Measurements from ENCODE around the gene SDK2.
A peak's percentile ranks its signal among the peaks of the same experiment; 100 is the strongest.
"Not testable (repeated sequence)": the region's sequence is repeated elsewhere in the genome, so short reads cannot be mapped to it uniquely, and the experiment has no call there.

The SDK2 gene

DNA sequence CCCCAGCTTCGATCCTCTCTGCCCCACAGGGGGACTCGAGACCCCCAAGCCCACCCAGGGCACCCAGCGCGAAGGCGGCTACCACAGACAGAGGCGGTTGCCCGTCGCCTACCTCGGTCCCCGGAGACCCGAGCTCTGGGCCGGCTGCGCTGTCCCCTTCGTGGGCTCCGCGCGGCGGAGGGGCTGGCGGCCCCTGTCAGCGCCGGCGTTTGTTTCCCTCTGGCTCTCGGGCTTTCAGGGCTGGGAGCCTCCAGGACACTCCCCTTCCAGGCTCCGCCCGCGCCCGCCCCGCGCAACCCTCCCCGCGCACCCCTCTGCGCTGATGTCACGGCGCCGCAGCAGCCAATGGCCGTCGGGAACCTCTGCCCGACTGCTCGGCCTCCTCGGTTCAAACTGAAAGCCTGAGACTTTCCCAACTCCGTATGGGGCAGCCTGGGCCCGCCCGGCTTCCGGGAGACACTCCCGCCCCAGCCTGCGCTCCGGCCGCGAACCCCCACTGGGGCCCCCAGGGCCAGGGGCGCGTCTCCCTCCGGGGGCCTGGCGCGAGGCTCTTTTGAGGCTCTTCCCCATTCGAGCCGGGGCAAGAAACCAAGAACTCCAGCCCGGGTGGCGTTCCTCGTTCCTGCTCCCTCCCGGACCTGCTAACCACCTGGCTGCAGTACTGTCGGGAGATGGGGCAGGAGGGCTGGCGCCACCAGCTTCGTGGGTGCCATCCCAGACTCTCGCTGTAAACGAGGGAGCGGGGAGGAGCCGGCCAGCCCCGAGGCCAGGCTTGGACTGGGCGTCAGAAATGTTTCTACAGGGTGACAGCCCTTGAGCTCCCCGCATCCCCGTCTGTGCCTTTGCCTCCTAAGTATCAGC lies 332.2 kb downstream of the SDK2 start, which contains the start of gene CDC42EP4:
Gene CDC42EP4 (minus strand): TSS at position 221 of the 861 bp plus-strand sequence. CDS start 25,501 bp downstream, outside the sequence.
- DNase-seq, result peak; percentile 85

DNA sequence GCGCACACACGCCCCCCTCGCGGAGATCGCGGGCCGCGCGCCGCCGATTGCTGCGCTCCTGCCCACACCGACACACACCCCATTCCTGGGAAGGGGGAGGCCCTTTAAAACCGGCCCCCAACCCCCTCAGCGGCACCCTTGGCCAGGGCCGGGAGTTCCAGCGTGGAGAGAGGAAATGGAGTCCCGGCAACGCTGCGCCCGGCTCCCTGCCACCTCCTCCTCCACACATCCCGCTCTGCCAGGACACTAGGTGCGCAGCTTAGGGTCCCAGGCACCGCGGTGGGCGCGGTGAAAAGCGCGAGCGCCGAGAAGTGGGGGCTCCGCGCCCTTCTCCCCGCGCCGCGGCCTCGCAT lies 332.8 kb downstream of the SDK2 start:
- DNase-seq, result no peak

DNA sequence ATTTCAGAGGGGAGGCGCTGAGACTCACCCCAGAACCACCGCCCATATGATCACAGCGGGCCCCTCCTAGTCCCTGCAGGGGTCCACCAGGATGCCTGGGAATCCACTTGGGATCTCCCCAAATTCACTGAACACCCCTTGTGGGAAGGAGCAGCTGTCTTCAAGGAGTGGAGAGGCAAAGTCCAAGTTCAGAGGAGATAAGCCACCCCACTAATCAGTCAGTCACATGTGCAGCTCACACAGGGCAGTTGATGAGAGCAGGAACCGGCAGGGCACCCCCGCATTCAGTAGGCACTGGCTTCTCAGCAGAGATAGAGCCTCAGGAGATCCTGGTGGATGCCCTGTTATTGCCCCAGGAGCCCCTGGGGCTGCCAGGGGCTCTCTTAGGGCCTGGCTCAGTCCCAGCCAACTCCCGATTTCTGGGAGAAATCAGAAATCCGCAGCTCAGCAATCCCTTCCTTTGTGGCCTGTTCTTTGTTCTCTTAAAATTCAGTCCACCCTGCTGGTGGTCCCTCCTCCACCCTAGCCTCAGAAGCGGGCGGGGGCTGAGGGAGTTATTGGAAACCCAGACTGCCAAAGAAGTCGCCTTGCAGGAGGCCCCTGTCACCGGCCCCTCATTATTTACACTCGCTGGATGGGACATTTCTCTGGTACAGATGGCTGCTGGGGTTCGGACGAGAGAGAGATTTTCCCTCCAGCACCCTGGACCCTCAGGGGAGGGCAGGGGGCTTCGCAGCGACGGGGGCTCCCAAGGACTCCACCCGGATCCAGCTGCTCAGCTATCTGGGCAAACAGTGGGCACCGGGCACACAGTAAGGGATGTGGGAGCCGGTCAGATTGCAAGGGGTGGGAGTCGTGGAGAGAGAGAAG lies 334.3 kb downstream of the SDK2 start:
- DNase-seq, result no peak

DNA sequence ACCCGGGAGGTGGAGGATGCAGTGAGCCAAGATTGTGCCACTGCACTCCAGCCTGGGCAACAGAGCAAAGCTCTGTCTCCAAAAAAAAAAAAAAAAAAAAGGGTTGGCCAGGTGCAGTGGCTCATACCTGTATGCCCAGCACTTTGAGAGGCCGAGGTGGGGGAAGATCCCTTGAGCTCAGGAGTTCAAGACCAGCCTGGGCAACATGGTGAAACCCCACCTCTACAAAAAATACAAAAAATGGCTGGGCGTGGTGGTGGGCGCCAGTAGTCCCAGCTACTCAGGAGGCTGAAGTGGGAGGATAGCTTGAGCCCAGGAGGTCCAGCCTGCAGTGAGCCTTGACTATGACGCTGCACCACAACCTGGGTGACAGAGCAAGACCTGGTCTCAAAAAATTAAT lies 335.3 kb downstream of the SDK2 start:
- not testable (repeated sequence) for DNase-seq

DNA sequence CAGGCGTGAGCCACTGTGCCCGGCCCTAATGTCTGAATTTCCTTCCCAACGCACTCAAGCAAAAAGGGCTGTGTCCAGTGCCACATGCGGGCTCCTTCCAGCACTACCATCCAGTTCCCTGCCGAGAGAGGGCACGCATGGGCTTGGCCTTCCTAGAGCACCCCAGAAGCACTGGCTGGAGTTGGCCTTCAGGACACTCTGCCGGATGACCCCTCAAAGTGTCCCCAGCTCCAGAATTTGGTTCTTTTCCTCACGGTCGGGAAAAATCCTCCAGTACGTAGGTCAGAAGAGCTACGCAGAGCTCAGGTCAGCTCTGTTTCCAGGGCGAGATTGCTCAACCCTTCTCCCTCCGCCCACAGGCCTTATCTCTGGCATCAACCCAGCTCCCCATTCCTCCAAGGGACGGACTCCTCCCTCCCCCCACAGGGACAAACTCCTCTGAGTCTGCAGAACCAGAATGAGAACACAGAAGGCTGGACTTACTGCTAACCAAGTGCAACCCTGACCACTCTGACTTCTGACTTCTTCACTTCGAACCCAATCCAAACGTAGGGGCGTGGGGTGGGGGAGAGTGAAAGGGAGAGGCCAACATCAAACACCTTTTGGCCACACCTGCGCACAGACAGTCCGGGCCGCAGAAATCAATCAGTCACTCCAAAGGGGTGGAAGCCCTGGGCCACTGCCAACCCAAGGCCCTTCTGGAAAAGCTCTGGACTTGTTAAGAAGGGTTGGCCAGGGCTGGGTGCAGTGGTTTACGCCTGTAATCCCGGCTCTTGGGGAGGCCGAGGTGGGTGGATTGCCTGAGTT lies 336.0 kb downstream of the SDK2 start:
- DNase-seq, result no peak

DNA sequence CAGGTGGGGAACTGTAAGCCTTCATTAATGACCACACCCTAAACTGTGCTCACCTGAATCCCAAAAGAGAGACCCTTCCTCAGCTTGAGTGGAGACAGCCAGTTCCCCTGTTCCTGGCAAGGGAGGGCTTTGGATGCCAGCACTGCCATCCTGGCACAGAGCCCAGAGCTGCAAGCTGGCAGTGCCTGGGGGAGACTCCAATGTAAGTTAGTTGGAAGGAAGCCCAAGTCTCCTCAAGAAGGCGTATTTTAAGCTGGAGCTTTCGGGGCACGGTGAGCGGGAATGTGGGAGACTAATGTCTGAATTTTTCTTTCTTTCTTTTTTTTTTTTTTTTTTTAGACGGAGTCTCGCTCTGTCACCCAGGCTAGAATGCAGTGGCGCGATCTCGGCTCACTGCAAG lies 337.1 kb downstream of the SDK2 start:
- no peak for DNase-seq

DNA sequence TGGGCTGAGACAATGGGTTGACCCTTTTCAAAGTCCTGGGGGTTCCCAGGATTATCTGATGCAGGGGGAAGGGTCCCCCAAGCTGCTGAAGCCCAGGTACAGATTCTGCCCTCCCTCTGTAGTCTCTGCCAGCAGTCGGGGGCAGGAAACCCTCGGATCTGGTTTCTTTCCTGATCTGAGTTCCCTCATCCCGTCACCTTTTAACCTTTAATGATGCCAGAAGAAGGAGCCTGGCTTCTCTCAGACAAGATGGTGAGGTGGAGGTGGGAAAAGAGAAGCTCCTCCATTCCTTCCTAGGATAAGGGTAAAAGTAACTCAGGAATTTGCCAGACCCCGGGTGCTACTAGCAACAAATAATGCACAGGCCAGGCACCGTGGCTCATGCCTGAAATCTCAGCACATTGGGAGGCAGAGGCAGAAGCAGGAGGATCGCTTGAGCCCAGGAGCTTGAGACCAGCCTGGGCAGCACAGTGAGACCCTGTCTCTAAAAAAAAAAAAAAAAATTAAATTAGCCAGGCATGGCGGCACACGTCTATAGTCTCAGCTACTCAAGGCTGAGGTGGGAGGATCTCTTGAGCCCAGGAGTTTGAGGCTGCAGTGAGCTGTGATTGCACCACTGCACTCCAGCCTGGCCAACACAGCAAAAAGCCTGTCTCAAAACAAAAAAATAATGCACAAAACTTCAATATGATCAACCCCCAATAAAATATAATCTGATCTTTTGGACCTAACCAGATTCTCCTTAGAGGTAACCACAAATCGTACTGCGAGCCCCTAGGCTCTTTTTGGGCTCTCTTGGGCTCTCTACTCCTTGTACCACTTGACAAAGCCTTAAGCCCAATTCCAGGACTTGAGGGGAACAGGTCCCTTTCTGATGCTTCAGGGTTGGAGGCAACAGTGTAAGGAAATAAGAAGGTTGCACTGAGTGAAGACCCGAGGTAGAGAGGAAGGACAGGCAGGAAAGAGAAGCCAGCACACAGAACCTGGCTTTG lies 338.1 kb downstream of the SDK2 start:
- DNase-seq, result no peak

DNA sequence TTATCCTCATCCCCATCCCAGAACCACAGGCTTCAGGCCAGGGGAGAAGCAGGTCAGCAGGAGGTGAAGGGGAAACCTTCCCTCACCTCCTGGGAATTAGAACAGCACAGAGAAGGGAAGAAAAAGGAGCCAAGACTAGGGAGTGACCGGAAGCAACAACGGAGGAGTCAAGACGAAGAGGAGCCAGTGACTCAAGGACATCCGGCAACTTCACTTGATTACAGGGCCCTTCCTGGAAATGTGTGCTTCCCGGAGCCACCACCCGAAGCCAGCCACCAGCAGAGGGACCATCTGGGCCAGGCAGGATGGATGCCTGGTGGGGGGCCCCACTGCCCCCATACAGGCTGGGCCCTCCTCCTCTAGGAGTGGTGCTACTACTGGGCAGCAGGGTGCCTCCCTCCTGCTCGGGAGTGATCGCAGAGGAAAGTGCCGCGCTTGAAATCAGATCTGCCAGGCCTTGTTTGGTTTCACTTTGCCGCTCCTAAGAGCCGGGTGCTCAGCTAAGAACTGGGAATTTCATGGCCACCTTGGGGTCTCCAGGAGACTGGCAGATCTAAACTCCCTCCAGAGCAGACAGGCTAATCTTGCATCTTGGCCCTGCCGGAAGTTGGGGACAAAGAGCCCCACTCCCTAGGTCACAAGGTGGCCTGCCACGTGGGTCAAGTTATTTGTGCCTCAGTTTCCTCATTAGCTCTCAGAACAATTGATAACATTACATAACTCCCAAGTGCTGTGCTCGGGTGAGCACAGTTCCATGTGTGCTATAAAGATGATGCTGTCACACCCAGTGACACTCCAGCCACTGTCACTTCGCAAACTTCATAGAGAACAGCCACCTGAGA lies 339.1 kb downstream of the SDK2 start:
- no peak for DNase-seq

DNA sequence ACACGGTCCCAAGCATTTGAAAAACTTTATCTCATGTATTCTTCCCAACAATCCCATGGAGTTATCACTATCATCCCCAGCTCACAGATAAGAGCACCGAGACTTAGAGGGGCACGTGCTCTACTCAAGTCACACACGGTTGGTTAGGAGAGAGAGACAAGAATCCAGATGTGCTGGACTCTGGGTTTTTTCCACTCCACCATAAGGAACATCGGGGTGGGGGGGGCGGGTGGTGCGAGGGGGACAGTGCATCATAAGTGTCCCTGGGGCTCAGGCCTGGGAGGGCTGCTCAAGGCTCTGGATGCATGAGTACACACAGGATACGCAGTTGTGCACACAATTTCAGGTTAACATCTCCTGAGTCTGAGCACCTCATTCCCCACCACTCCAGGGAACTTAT lies 339.8 kb downstream of the SDK2 start:
- no peak for DNase-seq

DNA sequence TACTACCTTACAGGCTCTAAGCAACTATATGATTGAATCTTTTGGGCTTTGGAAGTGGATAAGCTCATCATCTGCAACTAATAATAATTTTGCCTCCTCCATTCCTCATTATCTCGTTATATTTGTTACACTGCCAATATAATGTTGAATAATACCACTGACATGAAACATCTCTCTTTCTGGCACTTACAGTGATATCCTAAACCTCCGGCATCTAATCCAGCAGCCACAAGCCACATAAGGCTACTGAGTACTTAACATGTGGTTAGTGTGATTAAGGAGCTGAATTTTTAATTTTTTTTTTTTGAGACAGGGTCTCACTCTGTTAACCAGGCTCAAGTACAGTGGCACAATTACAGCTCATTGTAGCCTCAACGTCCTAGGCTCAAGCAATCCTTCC lies 342.1 kb downstream of the SDK2 start:
- DNase-seq, result no peak

DNA sequence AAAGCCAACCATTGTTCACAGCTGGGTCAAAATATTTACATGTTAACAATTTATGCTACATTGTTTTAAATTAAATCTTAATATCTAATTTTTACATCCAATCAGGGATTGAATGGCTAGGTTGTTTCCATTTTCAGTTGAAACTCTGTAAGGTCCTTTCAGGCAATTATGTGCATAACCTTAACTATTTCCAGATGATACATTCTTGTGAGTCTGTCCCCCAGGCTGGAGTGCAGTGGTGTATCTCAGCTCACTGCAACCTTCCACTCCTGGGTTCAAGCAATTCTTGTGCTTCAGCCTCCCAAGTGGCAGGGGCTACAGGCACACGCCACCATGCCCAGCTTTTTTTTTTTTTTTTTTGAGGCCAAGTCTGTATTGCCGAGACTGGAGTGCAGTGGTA lies 342.9 kb downstream of the SDK2 start:
- no peak for DNase-seq

DNA sequence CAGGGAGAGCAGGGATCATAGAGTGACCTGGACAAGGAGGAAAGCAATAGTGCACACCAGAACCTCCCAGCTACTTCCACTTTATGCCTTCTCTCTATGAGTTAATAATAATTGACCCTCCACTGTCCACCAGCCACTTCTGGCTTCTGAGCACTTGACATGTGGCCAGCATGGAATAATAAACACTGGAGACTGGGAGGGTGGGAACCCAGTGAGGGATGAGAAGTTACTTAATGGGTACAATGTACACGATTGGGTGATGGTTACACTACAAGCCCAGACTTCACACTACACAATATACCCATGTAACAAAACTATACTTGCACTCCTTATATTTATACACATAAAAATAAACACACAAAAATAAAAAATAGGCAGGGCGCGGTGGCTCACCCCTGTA lies 343.9 kb downstream of the SDK2 start:
- DNase-seq, result no peak

DNA sequence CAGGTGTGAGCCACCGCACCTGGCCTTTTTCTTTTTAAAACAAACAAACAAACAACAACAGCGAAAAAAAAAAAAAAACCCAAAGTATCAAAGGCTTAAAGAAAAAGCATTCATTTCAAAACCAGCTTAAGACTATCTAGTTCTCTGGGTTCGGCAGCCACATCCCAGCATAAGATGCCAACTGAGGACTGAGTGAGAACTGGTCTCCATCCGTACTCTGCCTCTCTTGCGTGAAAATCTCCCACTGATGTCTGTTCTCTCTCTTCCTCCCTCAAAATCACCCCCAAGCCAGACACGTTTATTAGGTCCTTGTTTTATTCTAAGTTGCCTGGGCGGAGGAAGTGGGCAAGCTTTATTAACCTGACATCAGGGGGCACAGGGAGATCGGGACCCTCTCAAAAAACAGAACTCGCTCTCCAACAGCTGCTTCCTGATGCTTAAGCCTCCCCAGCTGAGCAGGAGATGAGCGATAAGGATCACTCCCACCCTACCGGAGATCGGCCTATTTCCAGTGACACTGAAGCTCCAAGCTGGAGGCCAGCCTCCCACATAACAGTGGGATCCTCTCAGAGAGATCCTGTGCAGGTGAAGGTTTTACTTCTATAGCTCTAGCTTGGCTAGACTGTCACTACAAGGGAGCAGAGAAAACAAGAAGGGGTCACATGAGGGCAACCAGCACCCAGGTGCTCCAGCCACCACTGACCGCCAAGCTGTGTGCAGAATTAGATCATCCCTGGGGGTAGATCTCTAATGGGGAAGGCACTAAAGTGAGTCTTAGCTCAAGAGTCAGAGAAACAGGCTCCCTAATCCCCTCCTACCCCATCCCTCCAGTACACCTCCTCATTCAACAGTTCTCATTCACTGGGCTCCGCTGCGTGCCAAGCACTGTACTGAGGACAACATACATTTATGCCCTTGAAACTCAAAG lies 346.0 kb downstream of the SDK2 start:
- DNase-seq, result no peak

DNA sequence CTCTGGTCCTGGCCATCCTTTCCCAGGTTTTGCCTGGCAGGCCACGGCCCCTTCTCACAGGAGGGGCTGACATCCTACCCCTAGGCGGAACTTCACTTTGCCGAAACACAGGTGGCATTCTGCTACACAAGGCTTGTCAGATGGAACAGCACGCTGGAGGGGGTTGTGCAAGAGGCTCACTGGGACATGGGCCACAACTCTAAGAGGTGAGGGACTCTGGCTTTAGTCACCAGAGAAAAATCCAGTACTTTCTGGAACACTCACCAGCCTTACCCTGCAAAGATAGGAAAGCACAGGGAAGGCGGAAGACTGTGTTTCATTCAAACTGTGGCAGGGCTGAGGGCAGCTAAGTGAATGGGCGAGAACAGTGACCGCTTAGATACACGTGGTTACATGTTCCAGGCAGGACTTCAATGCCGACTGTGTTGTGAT lies 350.7 kb downstream of the SDK2 start:
- DNase-seq, result no peak

DNA sequence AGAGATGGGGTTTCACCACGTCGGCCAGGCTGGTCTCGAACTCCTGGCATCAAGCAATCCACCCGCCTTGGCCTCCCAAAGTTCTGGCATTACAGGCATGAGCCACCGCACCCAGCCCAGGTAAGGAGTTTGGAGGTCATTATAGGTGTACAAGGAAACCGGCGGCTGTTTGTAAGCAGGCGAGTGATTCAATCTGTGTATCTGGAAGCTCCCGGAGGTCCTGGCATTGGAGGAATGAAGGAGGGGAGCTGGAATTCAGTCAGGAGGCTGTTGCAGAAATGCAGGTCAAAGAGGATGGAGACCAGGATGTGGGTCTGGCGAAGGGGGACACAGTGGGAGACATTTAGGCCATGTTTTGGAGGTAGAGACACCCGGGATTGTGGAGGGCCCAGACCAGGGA lies 351.2 kb downstream of the SDK2 start:
- no peak for DNase-seq

DNA sequence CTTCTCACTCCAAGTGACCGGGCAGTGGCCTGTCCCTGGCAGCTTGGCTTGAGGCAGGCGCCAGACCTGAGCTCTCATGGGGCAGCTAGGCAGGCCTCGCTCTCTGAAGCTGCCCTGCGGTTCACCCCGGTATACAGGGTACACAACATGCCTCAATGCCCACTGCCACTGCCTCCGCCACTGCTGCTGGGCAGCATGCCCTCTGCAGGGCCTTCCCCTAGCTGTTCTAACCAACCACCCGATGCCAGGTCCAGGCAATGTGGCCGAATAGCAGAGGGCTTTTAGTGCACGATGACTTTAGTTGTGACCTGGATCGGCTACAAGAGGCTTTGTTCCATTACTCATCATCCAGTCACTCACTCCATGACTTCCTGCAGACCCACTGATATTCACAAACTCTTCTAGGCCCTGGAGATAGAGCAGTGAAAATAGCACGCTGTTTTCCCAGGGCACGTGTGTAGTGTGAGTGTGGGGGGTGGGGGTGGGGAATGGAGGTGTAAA lies 352.2 kb downstream of the SDK2 start:
- no peak for DNase-seq

DNA sequence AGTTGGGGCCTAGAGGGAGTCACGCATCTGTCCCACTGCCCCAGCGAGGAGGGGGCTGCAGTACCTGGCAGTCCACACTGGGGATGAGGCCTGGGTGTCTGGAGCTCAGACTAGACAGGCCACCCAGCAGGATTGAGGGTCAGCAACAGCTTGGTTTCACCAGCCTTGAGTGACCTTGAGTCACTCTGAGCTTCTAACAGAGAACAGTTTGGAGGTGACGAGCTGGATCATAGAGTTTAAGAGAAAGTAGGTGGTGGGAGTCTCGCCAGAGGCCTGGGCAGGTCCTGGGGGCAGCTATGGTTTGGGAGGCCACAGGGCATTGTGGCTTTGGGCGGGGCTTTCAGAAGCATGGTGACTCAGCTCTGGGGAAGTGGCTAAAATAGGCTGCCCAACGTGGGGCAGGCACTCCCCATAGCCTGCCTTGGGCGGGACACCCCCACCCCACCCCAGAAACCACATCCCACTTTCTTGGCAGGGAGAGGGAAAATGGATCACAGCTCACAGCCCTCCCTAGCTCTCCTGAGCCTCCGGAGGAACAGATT lies 352.9 kb downstream of the SDK2 start:
- no peak for DNase-seq

DNA sequence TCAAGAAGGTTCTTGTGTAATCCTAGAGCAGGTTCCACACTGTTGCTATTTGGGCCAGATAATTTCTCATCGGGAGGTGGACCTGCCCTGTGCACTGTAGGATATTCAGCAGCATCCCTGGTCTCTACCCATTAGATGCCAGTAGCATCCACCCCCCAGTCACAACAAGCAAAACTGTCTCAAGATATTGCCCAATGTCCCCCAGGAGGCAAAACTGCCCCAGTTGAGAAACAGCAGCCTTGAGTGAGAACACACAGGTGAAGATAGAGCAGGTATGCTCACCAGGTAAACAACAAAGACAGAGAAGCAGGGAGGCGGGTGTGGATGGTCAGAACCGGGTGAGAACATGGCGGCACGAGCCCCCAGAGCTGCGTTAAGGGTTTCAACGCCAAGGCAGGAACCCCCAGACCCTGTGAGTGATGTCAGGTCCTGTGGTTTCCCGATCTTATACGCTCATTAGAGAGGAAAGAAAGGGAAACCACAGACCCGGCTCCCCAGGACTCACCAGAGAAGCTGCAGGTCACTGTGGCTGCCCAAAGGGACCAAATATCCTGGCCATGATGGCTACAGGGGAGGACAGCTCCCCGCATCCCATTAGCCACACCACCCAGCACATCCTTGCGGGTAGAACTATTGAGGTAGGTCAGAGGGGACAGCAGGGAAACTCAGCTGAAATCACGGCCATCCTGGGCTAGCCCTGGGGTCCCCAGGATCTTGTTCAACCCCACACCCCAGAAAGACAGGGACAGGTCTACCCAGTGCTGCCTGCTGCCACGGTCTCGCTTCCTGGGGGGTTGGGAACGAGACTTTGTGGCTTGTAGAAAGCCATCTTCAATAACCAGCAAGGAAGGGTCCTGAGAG lies 353.6 kb downstream of the SDK2 start:
- DNase-seq, result no peak
